Peyer's patch (tissue), 4 donors: Measurements from ENCODE around the gene ITPRID1.

ENCODE experiments used
- POLR2A ChIP-seq, 2 donors: fragments of 450-650 bp; IDR thresholded peaks; one replicate each; pipeline ENCODE4 v1.5.1; 2017; ENCODE audit warnings: antibody characterized with exemption in 2 of 2, mild to moderate bottlenecking in 2 of 2, moderate library complexity in 2 of 2
- TF ChIP-seq, protein P1 (sequence below), 6 experiments: fragments of 450-650 bp in 4 of 6; fragments of 200-600 bp in 2 of 6; sonication (generic) in 1 of 6; IDR thresholded peaks; one replicate each; pipeline ENCODE4 v1.5.1; 2017 to 2019; ENCODE audit warnings: antibody characterized with exemption in 6 of 6, mild to moderate bottlenecking in 3 of 6, moderate library complexity in 1 of 6

DNA sequence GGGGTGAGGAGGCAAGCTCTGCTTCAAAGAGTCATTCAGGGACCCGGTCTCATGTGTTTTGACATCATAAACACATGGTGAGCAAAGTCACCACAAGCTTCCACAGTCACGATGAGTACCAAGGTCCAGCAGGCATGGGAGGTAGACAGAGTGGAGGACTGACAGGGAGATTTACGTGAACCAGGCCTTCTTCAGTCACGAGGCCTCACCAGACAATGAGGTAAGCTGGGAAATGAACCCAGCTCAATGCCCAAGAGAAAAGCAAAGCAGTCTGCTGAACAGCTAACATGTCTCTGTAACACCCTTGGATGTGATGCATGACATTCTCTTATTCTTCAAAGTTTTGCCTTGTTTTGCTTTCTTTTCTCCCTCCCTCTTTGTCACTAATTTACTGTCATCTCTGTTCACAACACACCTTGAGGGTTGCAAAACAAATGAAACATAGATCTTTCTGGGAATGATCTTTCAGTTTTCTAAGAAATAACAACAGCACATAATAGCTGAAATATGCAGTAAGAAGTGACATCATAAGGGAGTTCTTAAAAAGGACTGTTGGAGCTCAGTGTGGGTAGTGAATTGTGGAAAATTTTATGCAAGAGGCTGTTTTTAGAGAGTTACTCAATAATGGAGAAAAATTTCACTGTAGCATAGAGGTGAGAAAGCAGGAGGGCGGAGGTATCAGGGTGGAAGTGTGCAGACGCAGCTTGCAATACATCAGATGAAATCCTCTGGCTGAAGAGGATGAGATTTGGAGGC lies 182.1 kb downstream of the ITPRID1 start:
- TF ChIP-seq, protein P1, sequence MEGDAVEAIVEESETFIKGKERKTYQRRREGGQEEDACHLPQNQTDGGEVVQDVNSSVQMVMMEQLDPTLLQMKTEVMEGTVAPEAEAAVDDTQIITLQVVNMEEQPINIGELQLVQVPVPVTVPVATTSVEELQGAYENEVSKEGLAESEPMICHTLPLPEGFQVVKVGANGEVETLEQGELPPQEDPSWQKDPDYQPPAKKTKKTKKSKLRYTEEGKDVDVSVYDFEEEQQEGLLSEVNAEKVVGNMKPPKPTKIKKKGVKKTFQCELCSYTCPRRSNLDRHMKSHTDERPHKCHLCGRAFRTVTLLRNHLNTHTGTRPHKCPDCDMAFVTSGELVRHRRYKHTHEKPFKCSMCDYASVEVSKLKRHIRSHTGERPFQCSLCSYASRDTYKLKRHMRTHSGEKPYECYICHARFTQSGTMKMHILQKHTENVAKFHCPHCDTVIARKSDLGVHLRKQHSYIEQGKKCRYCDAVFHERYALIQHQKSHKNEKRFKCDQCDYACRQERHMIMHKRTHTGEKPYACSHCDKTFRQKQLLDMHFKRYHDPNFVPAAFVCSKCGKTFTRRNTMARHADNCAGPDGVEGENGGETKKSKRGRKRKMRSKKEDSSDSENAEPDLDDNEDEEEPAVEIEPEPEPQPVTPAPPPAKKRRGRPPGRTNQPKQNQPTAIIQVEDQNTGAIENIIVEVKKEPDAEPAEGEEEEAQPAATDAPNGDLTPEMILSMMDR (IDR thresholded peaks at IDR 0.05), result no peak
- TF ChIP-seq POLR2A (IDR thresholded peaks at IDR 0.05), result no peak
